ENCODE results near the gene RHBDD1. TPM values are rescaled to one million over a fixed set of nuclear protein-coding genes. Genes with fewer than 3 reads are reported as not detected.

The RHBDD1 gene
- total and polyA plus RNA-seq, 2 donors (not counting 1 experiment from before 2014, with no cell fraction given), result 21.2 to 128 TPM

DNA sequence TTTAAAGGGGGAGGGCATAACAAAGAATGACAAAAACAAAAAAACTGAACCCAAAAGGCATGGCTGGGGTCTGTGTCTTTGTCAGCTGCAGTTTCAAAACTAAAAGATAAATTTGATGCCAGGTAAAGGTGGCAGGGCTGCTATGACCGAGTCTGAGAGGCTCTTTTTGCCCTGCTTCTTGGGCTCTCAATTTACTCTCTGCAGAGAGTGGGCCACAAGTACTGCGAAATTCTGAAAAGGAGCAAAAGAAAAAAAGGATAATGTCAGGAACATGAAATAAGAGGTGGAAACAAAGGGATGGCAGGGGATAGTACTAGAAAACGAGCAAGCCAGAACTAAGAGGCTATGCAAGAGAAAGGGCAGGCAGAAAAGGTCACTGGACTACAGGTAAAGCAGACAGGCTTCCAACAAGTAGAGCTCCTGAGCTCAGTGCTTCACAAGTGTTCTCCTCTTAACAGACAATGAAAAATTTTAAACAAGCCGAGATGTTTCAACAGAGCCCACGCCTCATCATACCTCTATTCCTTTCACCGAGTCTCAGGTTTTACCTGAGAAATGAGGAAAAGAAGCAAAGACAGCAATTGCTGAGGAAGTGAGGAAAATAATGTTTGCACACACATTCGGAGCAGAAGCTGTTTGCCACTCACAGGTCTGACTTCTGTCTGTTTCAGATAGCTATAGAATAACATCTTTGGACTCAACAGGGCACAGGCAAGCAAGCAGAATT, 43.5 kb upstream of the RHBDD1 start:
- ChIA-PET POLR2A (interaction anchor here (0.6 kb wide), 1 partner anchor 1831 kb away, joined by 4 read pairs; no protein-coding TSS in a partner anchor), CTCF (interaction anchor here (4.8 kb wide), 1 partner anchor 10 kb away, joined by 25 read pairs; no protein-coding TSS in a partner anchor)
- 57% methylated on average over 4 of the region's 7 CpGs for WGBS (ENCODE audit: insufficient coverage)
- peak overlapping the region; percentile 51 to 85 (median 75) for H3K4me3 ChIP-seq (ENCODE audit: control extremely low read depth in 1 of 5, extremely low read depth in 1 of 5, insufficient read depth in 1 of 5, low read depth in 2 of 5, low read length in 4 of 5)
- H3K27ac ChIP-seq (ENCODE audit: low read length in 2 of 2), result peak overlapping the region; percentile 78 to 92
- H2AFZ ChIP-seq (ENCODE audit: insufficient read depth, low read depth, low read length, poor library complexity, severe bottlenecking), result peak overlapping the region; percentile 85
- H3K9me3 ChIP-seq (ENCODE audit: control extremely low read depth in 1 of 3, control insufficient read depth in 2 of 3, insufficient read depth in 1 of 3, low read length in 2 of 3), result peaks cover 0 to 10% (median 0%) of the 10 kb centered on the region in 3 donors
- peaks cover 3% of the 10 kb centered on the region for H4K20me1 ChIP-seq (ENCODE audit: control insufficient read depth, insufficient read depth, low read length, poor library complexity, severe bottlenecking)
- intact Hi-C loops (cut with micrococcal nuclease), result loop anchor here (5.0 to 10.0 kb wide), 4 partner anchors 468 to 1858 kb away; partner anchors contain the start of genes DOCK10 and MFF
- no peaks in the 10 kb centered on the region for H3K27me3 ChIP-seq (replicated peaks in 1 of 4; ENCODE audit: control extremely low read depth in 1 of 4, control insufficient read depth in 3 of 4, insufficient read depth in 4 of 4, low read length in 3 of 4)
- peak overlapping the region; percentile 80 for H3K4me3 Mint-ChIP-seq
- H3K4me1 Mint-ChIP-seq, result peaks cover 42% of the 10 kb centered on the region
- peaks cover 4% of the 10 kb centered on the region for H3K79me2 ChIP-seq (ENCODE audit: control insufficient read depth, insufficient read depth, low read length)
- ATAC-seq (ENCODE audit: low read depth) (no peak), DNase-seq (peak; percentile 29)
- H3K36me3 ChIP-seq (replicated peaks in 1 of 2; ENCODE audit: control extremely low read depth in 1 of 2, control insufficient read depth in 1 of 2, extremely low read depth in 1 of 2, insufficient read depth in 2 of 2, low read length in 1 of 2), result no peaks in the 10 kb centered on the region
- H3K9ac ChIP-seq (ENCODE audit: low read length), result peak overlapping the region; percentile 85
- peak overlapping the region; percentile 90 for H3K27ac Mint-ChIP-seq
- peak overlapping the region; percentile 94 for H3K4me2 ChIP-seq (replicated peaks; ENCODE audit: low read depth, low read length, poor library complexity, severe bottlenecking)
- H3K4me1 ChIP-seq (ENCODE audit: control insufficient read depth in 2 of 2, insufficient read depth in 2 of 2, low read length in 2 of 2), result peaks cover 12 to 18% of the 10 kb centered on the region in 2 donors
- TF ChIP-seq, protein P1, sequence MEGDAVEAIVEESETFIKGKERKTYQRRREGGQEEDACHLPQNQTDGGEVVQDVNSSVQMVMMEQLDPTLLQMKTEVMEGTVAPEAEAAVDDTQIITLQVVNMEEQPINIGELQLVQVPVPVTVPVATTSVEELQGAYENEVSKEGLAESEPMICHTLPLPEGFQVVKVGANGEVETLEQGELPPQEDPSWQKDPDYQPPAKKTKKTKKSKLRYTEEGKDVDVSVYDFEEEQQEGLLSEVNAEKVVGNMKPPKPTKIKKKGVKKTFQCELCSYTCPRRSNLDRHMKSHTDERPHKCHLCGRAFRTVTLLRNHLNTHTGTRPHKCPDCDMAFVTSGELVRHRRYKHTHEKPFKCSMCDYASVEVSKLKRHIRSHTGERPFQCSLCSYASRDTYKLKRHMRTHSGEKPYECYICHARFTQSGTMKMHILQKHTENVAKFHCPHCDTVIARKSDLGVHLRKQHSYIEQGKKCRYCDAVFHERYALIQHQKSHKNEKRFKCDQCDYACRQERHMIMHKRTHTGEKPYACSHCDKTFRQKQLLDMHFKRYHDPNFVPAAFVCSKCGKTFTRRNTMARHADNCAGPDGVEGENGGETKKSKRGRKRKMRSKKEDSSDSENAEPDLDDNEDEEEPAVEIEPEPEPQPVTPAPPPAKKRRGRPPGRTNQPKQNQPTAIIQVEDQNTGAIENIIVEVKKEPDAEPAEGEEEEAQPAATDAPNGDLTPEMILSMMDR (IDR thresholded peaks at IDR 0.05), result no peak
- TF ChIP-seq EZH2 (IDR thresholded peaks at IDR 0.05; ENCODE audit: borderline replicate concordance, insufficient read depth, low read depth, low read length, poor library complexity, severe bottlenecking), result no peak
- H3K9me3 Mint-ChIP-seq (ENCODE audit: insufficient read depth), result no peaks in the 10 kb centered on the region
- H3K27me3 Mint-ChIP-seq, result no peaks in the 10 kb centered on the region

DNA sequence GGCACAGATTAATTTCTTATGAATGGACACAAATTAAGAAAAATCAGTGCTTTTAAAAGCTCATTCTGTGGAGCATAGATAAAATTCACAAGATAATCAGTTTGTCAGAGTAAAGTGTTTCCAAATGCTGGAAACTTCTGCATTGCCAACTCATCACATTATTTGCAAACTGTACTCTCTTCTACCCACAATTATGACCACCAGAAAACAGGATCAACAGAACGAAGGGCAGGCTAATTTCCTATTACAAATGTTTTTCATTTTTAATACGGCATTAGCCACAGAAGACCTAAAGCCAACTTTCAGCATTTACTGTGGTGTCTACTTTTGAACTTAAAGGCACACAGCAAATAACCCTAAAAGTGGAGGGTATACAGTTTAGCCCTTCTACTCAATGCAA, 42.2 kb upstream of the RHBDD1 start:
- Histone ChIP-seq H3K4me3 (ENCODE audit: control extremely low read depth in 1 of 5, extremely low read depth in 1 of 5, insufficient read depth in 1 of 5, low read depth in 2 of 5, low read length in 4 of 5) (no peak overlapping the region), H4K20me1 (ENCODE audit: control insufficient read depth, insufficient read depth, low read length, poor library complexity, severe bottlenecking) (peaks cover 9% of the 10 kb centered on the region), H2AFZ (ENCODE audit: insufficient read depth, low read depth, low read length, poor library complexity, severe bottlenecking) (no peak overlapping the region), H3K9ac (ENCODE audit: low read length) (no peak overlapping the region), H3K27ac (ENCODE audit: low read length in 2 of 2) (no peak overlapping the region), H3K36me3 (replicated peaks in 1 of 2; ENCODE audit: control extremely low read depth in 1 of 2, control insufficient read depth in 1 of 2, extremely low read depth in 1 of 2, insufficient read depth in 2 of 2, low read length in 1 of 2) (no peaks in the 10 kb centered on the region), H3K27me3 (replicated peaks in 1 of 4; ENCODE audit: control extremely low read depth in 1 of 4, control insufficient read depth in 3 of 4, insufficient read depth in 4 of 4, low read length in 3 of 4) (no peaks in the 10 kb centered on the region), H3K4me1 (ENCODE audit: control insufficient read depth in 2 of 2, insufficient read depth in 2 of 2, low read length in 2 of 2) (peaks cover 12 to 25% of the 10 kb centered on the region in 2 donors), H3K79me2 (ENCODE audit: control insufficient read depth, insufficient read depth, low read length) (peaks cover 11% of the 10 kb centered on the region), H3K4me2 (replicated peaks; ENCODE audit: low read depth, low read length, poor library complexity, severe bottlenecking) (no peak overlapping the region), H3K9me3 (ENCODE audit: control extremely low read depth in 1 of 3, control insufficient read depth in 2 of 3, insufficient read depth in 1 of 3, low read length in 2 of 3) (peaks cover 0 to 16% (median 0%) of the 10 kb centered on the region in 3 donors)
- H3K4me3 Mint-ChIP-seq, result no peak overlapping the region
- H3K27me3 Mint-ChIP-seq, result no peaks in the 10 kb centered on the region
- CTCF ChIA-PET, result no interaction called here
- POLR2A ChIA-PET, result no interaction called here
- no peaks in the 10 kb centered on the region for H3K9me3 Mint-ChIP-seq (ENCODE audit: insufficient read depth)
- TF ChIP-seq, protein P1 (IDR thresholded peaks at IDR 0.05), result no peak
- DNase-seq, result no peak
- WGBS (ENCODE audit: insufficient coverage), result no CpG with 5 or more reads among the region's 2 CpGs
- intact Hi-C loops (cut with micrococcal nuclease), result loop anchor here (5.0 to 10.0 kb wide), 4 partner anchors 469 to 1859 kb away; partner anchors contain the start of genes DOCK10 and MFF
- H3K4me1 Mint-ChIP-seq, result peaks cover 45% of the 10 kb centered on the region
- ATAC-seq (ENCODE audit: low read depth), result no peak
- H3K27ac Mint-ChIP-seq, result no peak overlapping the region
